ENCODE data around the gene MET.
"Not testable (repeated sequence)": the region's sequence is repeated elsewhere in the genome, so short reads cannot be mapped to it uniquely, and the experiment has no call there.

MET gene

DNA sequence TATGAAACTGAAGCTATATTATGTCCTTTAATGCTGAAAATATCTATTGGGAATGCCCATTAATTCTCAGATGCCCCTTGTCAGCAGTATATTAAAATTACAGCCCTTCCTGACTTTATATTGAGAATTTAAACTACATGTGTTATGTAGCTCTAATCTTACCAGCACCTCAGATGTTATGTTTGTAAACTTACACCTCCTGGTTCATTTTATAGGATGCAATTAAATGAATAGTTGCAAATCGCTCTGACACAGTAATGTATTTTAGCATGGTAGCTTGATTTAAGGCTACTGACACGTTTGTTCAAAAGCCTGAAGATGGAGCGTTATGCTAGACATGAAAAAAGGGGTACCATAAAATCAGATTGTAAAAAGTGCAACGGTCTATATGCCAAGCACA is 35.0 kb upstream of the MET start:
- Histone ChIP-seq H3K36me3 (ENCODE audit: control insufficient read depth in 1 of 2, insufficient read depth in 2 of 2, low read length in 2 of 2) (no peaks in the 10 kb centered on the region), H4K91ac (ENCODE audit: low read depth, low read length) (no peak overlapping the region), H3K4me2 (ENCODE audit: low read length) (no peak overlapping the region), H4K8ac (ENCODE audit: low read depth, low read length) (no peak overlapping the region), H3K14ac (ENCODE audit: low read length) (no peak overlapping the region), H2AFZ (ENCODE audit: insufficient read depth, low read length, poor library complexity) (no peak overlapping the region), H2BK5ac (ENCODE audit: low read depth, low read length, poor library complexity) (no peak overlapping the region), H3K9me3 (ENCODE audit: insufficient read depth, low read depth, low read length) (peaks cover 4% of the 10 kb centered on the region), H3K79me2 (ENCODE audit: control insufficient read depth, insufficient read depth, low read length, poor library complexity) (no peaks in the 10 kb centered on the region), H3K27me3 (ENCODE audit: insufficient read depth, low read length) (no peaks in the 10 kb centered on the region), H3K9ac (ENCODE audit: low read length) (no peak overlapping the region), H3K4me3 (ENCODE audit: low read depth, low read length) (no peak overlapping the region), H2BK120ac (ENCODE audit: insufficient read depth, low read length, poor library complexity) (no peak overlapping the region), H3K27ac (ENCODE audit: low read depth, low read length) (no peak overlapping the region), H3K4me1 (ENCODE audit: control insufficient read depth in 1 of 2, insufficient read depth in 2 of 2, low read length in 2 of 2) (no peaks in the 10 kb centered on the region), H2BK12ac (ENCODE audit: low read length) (no peak overlapping the region), H3K23ac (ENCODE audit: low read length) (no peak overlapping the region), H4K12ac (ENCODE audit: low read depth, low read length) (no peak overlapping the region), H3K4ac (ENCODE audit: low read depth, low read length) (no peak overlapping the region), H3K18ac (ENCODE audit: low read length) (no peak overlapping the region), H3K79me1 (ENCODE audit: low read length) (no peaks in the 10 kb centered on the region), H2AK5ac (ENCODE audit: low read length) (no peak overlapping the region)
- WGBS (ENCODE audit: extremely low coverage, insufficient coverage, insufficient read length) = no CpG with 5 or more reads among the region's 4 CpGs
- DNase-seq = no peak

DNA sequence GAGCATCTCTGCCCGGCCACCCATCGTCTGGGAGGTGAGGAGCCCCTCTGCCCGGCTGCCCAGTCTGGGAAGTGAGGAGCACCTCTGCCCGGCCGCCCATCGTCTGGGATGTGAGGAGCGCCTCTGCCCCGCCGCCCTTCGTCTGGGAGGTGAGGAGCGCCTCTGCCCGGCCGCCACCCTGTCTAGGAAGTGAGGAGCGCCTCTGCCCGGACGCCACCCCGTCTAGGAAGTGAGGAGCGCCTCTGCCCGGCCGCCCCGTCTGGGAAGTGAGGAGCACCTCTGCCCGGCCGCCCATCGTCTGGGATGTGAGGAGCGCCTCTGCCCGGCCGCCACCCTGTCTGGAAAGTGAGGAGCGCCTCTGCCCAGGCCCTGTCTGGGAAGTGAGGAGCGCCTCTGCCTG is 33.4 kb upstream of the MET start:
- not testable (repeated sequence) for H2BK12ac ChIP-seq (ENCODE audit: low read length); H4K91ac ChIP-seq (ENCODE audit: low read depth, low read length); H3K27me3 ChIP-seq (ENCODE audit: insufficient read depth, low read length); H4K12ac ChIP-seq (ENCODE audit: low read depth, low read length); H3K23ac ChIP-seq (ENCODE audit: low read length); H3K4me3 ChIP-seq (ENCODE audit: low read depth, low read length); H3K27ac ChIP-seq (ENCODE audit: low read depth, low read length); H2BK120ac ChIP-seq (ENCODE audit: insufficient read depth, low read length, poor library complexity); H3K4ac ChIP-seq (ENCODE audit: low read depth, low read length); H4K8ac ChIP-seq (ENCODE audit: low read depth, low read length); H3K4me2 ChIP-seq (ENCODE audit: low read length); H2AK5ac ChIP-seq (ENCODE audit: low read length); H2AFZ ChIP-seq (ENCODE audit: insufficient read depth, low read length, poor library complexity); H3K9me3 ChIP-seq (ENCODE audit: insufficient read depth, low read depth, low read length); H3K79me1 ChIP-seq (ENCODE audit: low read length); DNase-seq; H3K9ac ChIP-seq (ENCODE audit: low read length); H2BK5ac ChIP-seq (ENCODE audit: low read depth, low read length, poor library complexity); H3K36me3 ChIP-seq (ENCODE audit: control insufficient read depth in 1 of 2, insufficient read depth in 2 of 2, low read length in 2 of 2); H3K18ac ChIP-seq (ENCODE audit: low read length); H3K14ac ChIP-seq (ENCODE audit: low read length); H3K4me1 ChIP-seq (ENCODE audit: control insufficient read depth in 1 of 2, insufficient read depth in 2 of 2, low read length in 2 of 2); H3K79me2 ChIP-seq (ENCODE audit: control insufficient read depth, insufficient read depth, low read length, poor library complexity)
- WGBS (ENCODE audit: extremely low coverage, insufficient coverage, insufficient read length) = no CpG with 5 or more reads among the region's 29 CpGs

DNA sequence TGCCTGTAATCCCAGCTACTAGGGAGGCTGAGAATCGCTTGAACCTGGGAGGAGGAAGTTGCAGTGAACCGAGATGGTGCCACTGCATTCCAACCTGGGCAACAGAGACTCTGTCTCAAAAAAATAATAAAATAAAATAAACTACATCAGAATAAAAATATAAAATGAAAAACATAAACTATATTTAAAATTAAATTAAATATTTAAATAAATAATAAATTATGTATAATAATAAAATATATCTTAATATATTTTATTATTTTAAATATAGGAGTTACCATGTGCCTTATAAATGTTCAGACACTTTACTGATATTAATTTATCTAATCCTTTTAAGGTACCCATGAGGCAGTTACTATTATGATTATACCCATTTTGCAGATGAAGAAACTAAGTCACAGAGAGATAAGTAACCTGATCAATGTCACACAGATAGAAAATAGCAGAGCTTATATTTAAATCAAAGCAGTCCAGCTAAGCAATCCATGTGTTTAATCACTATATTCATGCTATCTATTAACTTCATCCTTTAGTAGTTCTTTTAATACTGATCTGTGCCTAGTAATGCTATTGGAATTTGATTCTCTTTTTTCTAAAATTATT is 30.3 kb upstream of the MET start:
- H3K4ac ChIP-seq (ENCODE audit: low read depth, low read length) = no peak overlapping the region
- H3K36me3 ChIP-seq (ENCODE audit: control insufficient read depth in 1 of 2, insufficient read depth in 2 of 2, low read length in 2 of 2) = no peaks in the 10 kb centered on the region
- no peak overlapping the region for H2AK5ac ChIP-seq (ENCODE audit: low read length)
- no peak overlapping the region for H4K91ac ChIP-seq (ENCODE audit: low read depth, low read length)
- H3K4me1 ChIP-seq (ENCODE audit: control insufficient read depth in 1 of 2, insufficient read depth in 2 of 2, low read length in 2 of 2) = no peaks in the 10 kb centered on the region
- H4K8ac ChIP-seq (ENCODE audit: low read depth, low read length) = no peak overlapping the region
- H3K14ac ChIP-seq (ENCODE audit: low read length) = no peak overlapping the region
- no peak overlapping the region for H3K23ac ChIP-seq (ENCODE audit: low read length)
- H3K18ac ChIP-seq (ENCODE audit: low read length) = no peak overlapping the region
- no peak overlapping the region for H3K27ac ChIP-seq (ENCODE audit: low read depth, low read length)
- no peaks in the 10 kb centered on the region for H3K79me1 ChIP-seq (ENCODE audit: low read length)
- H3K4me3 ChIP-seq (ENCODE audit: low read depth, low read length) = no peak overlapping the region
- no peak for DNase-seq
- H4K12ac ChIP-seq (ENCODE audit: low read depth, low read length) = no peak overlapping the region
- H3K27me3 ChIP-seq (ENCODE audit: insufficient read depth, low read length) = no peaks in the 10 kb centered on the region
- no peak overlapping the region for H2BK120ac ChIP-seq (ENCODE audit: insufficient read depth, low read length, poor library complexity)
- H2BK12ac ChIP-seq (ENCODE audit: low read length) = no peak overlapping the region
- no peak overlapping the region for H2BK5ac ChIP-seq (ENCODE audit: low read depth, low read length, poor library complexity)
- H2AFZ ChIP-seq (ENCODE audit: insufficient read depth, low read length, poor library complexity) = no peak overlapping the region
- peaks cover 4% of the 10 kb centered on the region for H3K9me3 ChIP-seq (ENCODE audit: insufficient read depth, low read depth, low read length)
- H3K79me2 ChIP-seq (ENCODE audit: control insufficient read depth, insufficient read depth, low read length, poor library complexity) = no peaks in the 10 kb centered on the region
- H3K9ac ChIP-seq (ENCODE audit: low read length) = no peak overlapping the region
- no CpG with 5 or more reads among the region's 2 CpGs for WGBS (ENCODE audit: extremely low coverage, insufficient coverage, insufficient read length)
- no peak overlapping the region for H3K4me2 ChIP-seq (ENCODE audit: low read length)

DNA sequence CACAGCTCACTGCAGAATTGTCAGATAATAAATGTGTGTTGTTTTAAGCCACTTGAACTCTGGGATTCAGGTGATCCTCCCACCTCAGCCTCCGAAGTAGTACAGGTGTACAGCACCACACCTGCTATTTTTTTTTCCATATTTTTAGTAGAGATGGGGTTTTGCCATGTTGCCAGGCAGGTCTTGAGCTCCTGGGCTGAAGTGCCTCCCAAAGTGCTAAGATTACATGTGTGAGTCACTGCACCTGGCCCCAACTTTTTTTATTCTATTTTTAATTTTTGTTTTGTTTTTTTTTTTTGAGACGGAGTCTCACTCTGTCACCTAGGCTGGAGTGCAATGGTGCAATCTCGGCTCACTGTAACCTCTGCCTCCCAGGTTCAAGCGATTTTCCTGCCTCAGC is 28.8 kb upstream of the MET start:
- not testable (repeated sequence) for H3K4me1 ChIP-seq (ENCODE audit: control insufficient read depth in 1 of 2, insufficient read depth in 2 of 2, low read length in 2 of 2); H3K36me3 ChIP-seq (ENCODE audit: control insufficient read depth in 1 of 2, insufficient read depth in 2 of 2, low read length in 2 of 2); H2BK5ac ChIP-seq (ENCODE audit: low read depth, low read length, poor library complexity); H3K4ac ChIP-seq (ENCODE audit: low read depth, low read length); H4K91ac ChIP-seq (ENCODE audit: low read depth, low read length); H3K79me1 ChIP-seq (ENCODE audit: low read length); H3K9ac ChIP-seq (ENCODE audit: low read length); H3K4me3 ChIP-seq (ENCODE audit: low read depth, low read length); H3K18ac ChIP-seq (ENCODE audit: low read length); H4K12ac ChIP-seq (ENCODE audit: low read depth, low read length); H4K8ac ChIP-seq (ENCODE audit: low read depth, low read length); H3K4me2 ChIP-seq (ENCODE audit: low read length); H3K14ac ChIP-seq (ENCODE audit: low read length); H3K79me2 ChIP-seq (ENCODE audit: control insufficient read depth, insufficient read depth, low read length, poor library complexity); DNase-seq; H2AK5ac ChIP-seq (ENCODE audit: low read length); H2BK120ac ChIP-seq (ENCODE audit: insufficient read depth, low read length, poor library complexity); H2AFZ ChIP-seq (ENCODE audit: insufficient read depth, low read length, poor library complexity); H3K9me3 ChIP-seq (ENCODE audit: insufficient read depth, low read depth, low read length); H3K27ac ChIP-seq (ENCODE audit: low read depth, low read length); H3K27me3 ChIP-seq (ENCODE audit: insufficient read depth, low read length); H2BK12ac ChIP-seq (ENCODE audit: low read length); H3K23ac ChIP-seq (ENCODE audit: low read length)
- no CpG with 5 or more reads among the region's 4 CpGs for WGBS (ENCODE audit: extremely low coverage, insufficient coverage, insufficient read length)
